Measurements from ENCODE around the gene TMPRSS13.

The TMPRSS13 gene

GRCh38 chr11:117875382-117876058 is 53.7 kb downstream of the TMPRSS13 start:
- Histone ChIP-seq H3K4me3 (ENCODE audit: low read depth, low read length) (peak overlapping the region; percentile 65), H3K36me3 (ENCODE audit: control insufficient read depth, insufficient read depth, low read length) (no peaks in the 10 kb centered on the region), H3K9me3 (ENCODE audit: control insufficient read depth, insufficient read depth, low read length) (no peaks in the 10 kb centered on the region), H3K4me1 (ENCODE audit: control insufficient read depth, insufficient read depth, low read length) (peaks cover 26% of the 10 kb centered on the region), H3K9ac (ENCODE audit: low read depth, low read length) (no peak overlapping the region), H3K27ac (ENCODE audit: low read depth, low read length) (no peak overlapping the region), H3K27me3 (ENCODE audit: control insufficient read depth, insufficient read depth, low read length) (peaks cover 35% of the 10 kb centered on the region)

- Histone ChIP-seq H3K36me3 (ENCODE audit: control insufficient read depth, insufficient read depth, low read length) (no peaks in the 10 kb centered on the region), H3K9me3 (ENCODE audit: control insufficient read depth, insufficient read depth, low read length) (no peaks in the 10 kb centered on the region), H3K4me1 (ENCODE audit: control insufficient read depth, insufficient read depth, low read length) (peaks cover 31% of the 10 kb centered on the region), H3K9ac (ENCODE audit: low read depth, low read length) (no peak overlapping the region), H3K27ac (ENCODE audit: low read depth, low read length) (peak overlapping the region; percentile 17), H3K4me3 (ENCODE audit: low read depth, low read length) (peak overlapping the region; percentile 65; the same call in 1 of the 2 replicates), H3K27me3 (ENCODE audit: control insufficient read depth, insufficient read depth, low read length) (peaks cover 35% of the 10 kb centered on the region)
These were observed 54.3 kb downstream of the TMPRSS13 start for GRCh38 chr11:117874910-117875381.

GRCh38 chr11:117874253-117874909 is 54.8 kb downstream of the TMPRSS13 start:
- Histone ChIP-seq H3K9me3 (ENCODE audit: control insufficient read depth, insufficient read depth, low read length) (no peaks in the 10 kb centered on the region), H3K27ac (ENCODE audit: low read depth, low read length) (peak overlapping the region; percentile 17), H3K4me3 (ENCODE audit: low read depth, low read length) (peak overlapping the region; percentile 65; the same call in 1 of the 2 replicates), H3K4me1 (ENCODE audit: control insufficient read depth, insufficient read depth, low read length) (peaks cover 37% of the 10 kb centered on the region), H3K36me3 (ENCODE audit: control insufficient read depth, insufficient read depth, low read length) (no peaks in the 10 kb centered on the region), H3K27me3 (ENCODE audit: control insufficient read depth, insufficient read depth, low read length) (peaks cover 35% of the 10 kb centered on the region), H3K9ac (ENCODE audit: low read depth, low read length) (no peak overlapping the region)

GRCh38 chr11:117873828-117874125 is 55.4 kb downstream of the TMPRSS13 start:
- Histone ChIP-seq H3K4me3 (ENCODE audit: low read depth, low read length) (no peak overlapping the region), H3K36me3 (ENCODE audit: control insufficient read depth, insufficient read depth, low read length) (no peaks in the 10 kb centered on the region), H3K4me1 (ENCODE audit: control insufficient read depth, insufficient read depth, low read length) (peaks cover 43% of the 10 kb centered on the region), H3K9me3 (ENCODE audit: control insufficient read depth, insufficient read depth, low read length) (no peaks in the 10 kb centered on the region), H3K27me3 (ENCODE audit: control insufficient read depth, insufficient read depth, low read length) (peaks cover 35% of the 10 kb centered on the region), H3K27ac (ENCODE audit: low read depth, low read length) (no peak overlapping the region), H3K9ac (ENCODE audit: low read depth, low read length) (no peak overlapping the region)

- H3K9ac ChIP-seq (ENCODE audit: low read depth, low read length), result no peak overlapping the region
- no peaks in the 10 kb centered on the region for H3K36me3 ChIP-seq (ENCODE audit: control insufficient read depth, insufficient read depth, low read length)
- H3K27me3 ChIP-seq (ENCODE audit: control insufficient read depth, insufficient read depth, low read length), result peaks cover 31% of the 10 kb centered on the region
- H3K9me3 ChIP-seq (ENCODE audit: control insufficient read depth, insufficient read depth, low read length), result no peaks in the 10 kb centered on the region
- H3K4me3 ChIP-seq (ENCODE audit: low read depth, low read length), result no peak overlapping the region
- H3K4me1 ChIP-seq (ENCODE audit: control insufficient read depth, insufficient read depth, low read length), result peaks cover 49% of the 10 kb centered on the region
- no peak overlapping the region for H3K27ac ChIP-seq (ENCODE audit: low read depth, low read length)
These were observed 56.0 kb downstream of the TMPRSS13 start for GRCh38 chr11:117872975-117873827.

- Histone ChIP-seq H3K27ac (ENCODE audit: low read depth, low read length) (no peak overlapping the region), H3K4me1 (ENCODE audit: control insufficient read depth, insufficient read depth, low read length) (peaks cover 55% of the 10 kb centered on the region), H3K9me3 (ENCODE audit: control insufficient read depth, insufficient read depth, low read length) (no peaks in the 10 kb centered on the region), H3K9ac (ENCODE audit: low read depth, low read length) (no peak overlapping the region), H3K27me3 (ENCODE audit: control insufficient read depth, insufficient read depth, low read length) (peaks cover 24% of the 10 kb centered on the region), H3K4me3 (ENCODE audit: low read depth, low read length) (no peak overlapping the region), H3K36me3 (ENCODE audit: control insufficient read depth, insufficient read depth, low read length) (no peaks in the 10 kb centered on the region)
These were observed 56.7 kb downstream of the TMPRSS13 start for GRCh38 chr11:117872420-117872961.

GRCh38 chr11:117871784-117872183 is 57.4 kb downstream of the TMPRSS13 start:
- H3K9me3 ChIP-seq (ENCODE audit: control insufficient read depth, insufficient read depth, low read length), result no peaks in the 10 kb centered on the region
- H3K9ac ChIP-seq (ENCODE audit: low read depth, low read length), result no peak overlapping the region
- H3K27me3 ChIP-seq (ENCODE audit: control insufficient read depth, insufficient read depth, low read length), result peaks cover 17% of the 10 kb centered on the region
- no peaks in the 10 kb centered on the region for H3K36me3 ChIP-seq (ENCODE audit: control insufficient read depth, insufficient read depth, low read length)
- peaks cover 50% of the 10 kb centered on the region for H3K4me1 ChIP-seq (ENCODE audit: control insufficient read depth, insufficient read depth, low read length)
- no peak overlapping the region for H3K4me3 ChIP-seq (ENCODE audit: low read depth, low read length)
- no peak overlapping the region for H3K27ac ChIP-seq (ENCODE audit: low read depth, low read length)

- peaks cover 50% of the 10 kb centered on the region for H3K4me1 ChIP-seq (ENCODE audit: control insufficient read depth, insufficient read depth, low read length)
- no peaks in the 10 kb centered on the region for H3K9me3 ChIP-seq (ENCODE audit: control insufficient read depth, insufficient read depth, low read length)
- H3K4me3 ChIP-seq (ENCODE audit: low read depth, low read length), result no peak overlapping the region
- H3K9ac ChIP-seq (ENCODE audit: low read depth, low read length), result no peak overlapping the region
- no peak overlapping the region for H3K27ac ChIP-seq (ENCODE audit: low read depth, low read length)
- no peaks in the 10 kb centered on the region for H3K36me3 ChIP-seq (ENCODE audit: control insufficient read depth, insufficient read depth, low read length)
- H3K27me3 ChIP-seq (ENCODE audit: control insufficient read depth, insufficient read depth, low read length), result peaks cover 13% of the 10 kb centered on the region; the same call in 1 of the 2 replicates
These were observed 58.0 kb downstream of the TMPRSS13 start for GRCh38 chr11:117871160-117871559.

GRCh38 chr11:117870103-117870952 is 58.9 kb downstream of the TMPRSS13 start:
- H3K4me1 ChIP-seq (ENCODE audit: control insufficient read depth, insufficient read depth, low read length), result peaks cover 47% of the 10 kb centered on the region
- no peaks in the 10 kb centered on the region for H3K9me3 ChIP-seq (ENCODE audit: control insufficient read depth, insufficient read depth, low read length)
- no peak overlapping the region for H3K4me3 ChIP-seq (ENCODE audit: low read depth, low read length)
- H3K9ac ChIP-seq (ENCODE audit: low read depth, low read length), result no peak overlapping the region
- peaks cover 5% of the 10 kb centered on the region; the same call in 1 of the 2 replicates for H3K27me3 ChIP-seq (ENCODE audit: control insufficient read depth, insufficient read depth, low read length)
- H3K36me3 ChIP-seq (ENCODE audit: control insufficient read depth, insufficient read depth, low read length), result no peaks in the 10 kb centered on the region
- H3K27ac ChIP-seq (ENCODE audit: low read depth, low read length), result peak overlapping the region; percentile 14

- Histone ChIP-seq H3K9me3 (ENCODE audit: control insufficient read depth, insufficient read depth, low read length) (no peaks in the 10 kb centered on the region), H3K4me3 (ENCODE audit: low read depth, low read length) (no peak overlapping the region), H3K4me1 (ENCODE audit: control insufficient read depth, insufficient read depth, low read length) (peaks cover 40% of the 10 kb centered on the region), H3K36me3 (ENCODE audit: control insufficient read depth, insufficient read depth, low read length) (no peaks in the 10 kb centered on the region), H3K9ac (ENCODE audit: low read depth, low read length) (no peak overlapping the region), H3K27ac (ENCODE audit: low read depth, low read length) (peak overlapping the region; percentile 14), H3K27me3 (ENCODE audit: control insufficient read depth, insufficient read depth, low read length) (no peaks in the 10 kb centered on the region; the same call in 1 of the 2 replicates)
These were observed 59.6 kb downstream of the TMPRSS13 start for GRCh38 chr11:117869604-117870003.
